HepG2 (cell line): ENCODE measurements around the gene VTN. TPM values are rescaled to one million over a fixed set of nuclear protein-coding genes. Genes with fewer than 3 reads are reported as not detected.
A peak's percentile ranks its signal among the peaks of the same experiment; 100 is the strongest.

ENCODE experiments used
- ATAC-seq: fragments of 200-7000 bp; cut with Tn5 transposase; 3 replicates; pipeline ENCODE4 v1.9.1; 2020; ENCODE audit warnings: mild to moderate bottlenecking, moderate library complexity
- BruUV-seq: library from RNA; stranded (reverse); fragments of 400-500 nt; replicated peaks from 2 replicates; lab custom pipeline; 2021; lab: Mats Ljungman, UMichigan
- CTCF ChIA-PET: fragments of 300-600 bp; formaldehyde crosslinking; extraction: SDS; loops from one replicate; lab custom pipeline; 2021; ENCODE audit warnings: low total read pairs, inconsistent platforms, low intra/inter-chr PET ratio; lab: Yijun Ruan, JAX
- POLR2A ChIA-PET: fragments of 350-600 bp; sonication (Branson Sonifier 250); formaldehyde crosslinking; loops from one replicate; lab custom pipeline; 2020; ENCODE audit warnings: antibody characterized with exemption, inconsistent platforms; lab: Yijun Ruan, JAX
- DNase-seq: peaks from one replicate; pipeline ENCODE4 v3.0.0-alpha.2; 2015; ENCODE audit warnings: low spot score
- FAIRE-seq: peaks from 3 replicates; lab custom pipeline; 2011; peaks lifted over from hg19 to GRCh38; lab: Jason Lieb, UNC
- H2AFZ ChIP-seq: one replicate; pipeline ENCODE4 v1.6.1; 2011; ENCODE audit warnings: low read length, inconsistent platforms
- H3K27ac ChIP-seq: fragments of 300-600 bp; 3 replicates; pipeline ENCODE4 v1.8.0; 2011; ENCODE audit warnings: mixed run types, mild to moderate bottlenecking, mixed read lengths, low read length, inconsistent platforms; ENCODE audit not compliant: insufficient read depth; ENCODE audit errors: extremely low read length
- H3K27me3 ChIP-seq, 2 experiments: fragments of 200-600 bp in 1 of 2; 2 replicates in 1 of 2; 3 replicates in 1 of 2; pipeline versions ENCODE4 v1.6.0 to v1.8.0; 2011; ENCODE audit warnings: low read length in 2 of 2, mild to moderate bottlenecking in 2 of 2, moderate library complexity in 2 of 2, inconsistent platforms in 1 of 2; ENCODE audit not compliant: insufficient read depth in 2 of 2, control insufficient read depth in 1 of 2
- H3K36me3 ChIP-seq, 2 experiments: fragments of 200-600 bp in 1 of 2; replicated peaks in 1 of 2; 2 replicates in 1 of 2; 3 replicates in 1 of 2; pipeline versions ENCODE4 v1.5.1 to v1.8.0; 2011; ENCODE audit warnings: low read length in 2 of 2, inconsistent platforms in 1 of 2; ENCODE audit not compliant: insufficient read depth in 2 of 2, control insufficient read depth in 1 of 2
- H3K4me1 ChIP-seq: 2 replicates; pipeline ENCODE4 v1.5.1; 2012; ENCODE audit warnings: low read length, inconsistent platforms; ENCODE audit not compliant: insufficient read depth
- H3K4me2 ChIP-seq: 2 replicates; pipeline ENCODE4 v1.6.0; 2011; ENCODE audit warnings: low read depth, low read length, inconsistent platforms
- H3K4me3 ChIP-seq, 3 experiments: fragments of 200-600 bp in 1 of 3; sonication (generic), shearing (Covaris generic) in 1 of 3; replicated peaks in 1 of 3; 2 replicates each; pipeline ENCODE4 v1.5.1; 2011 to 2016; ENCODE audit warnings: low read length in 3 of 3, inconsistent platforms in 2 of 3, low read depth in 2 of 3, mild to moderate bottlenecking in 2 of 3, control low read depth in 1 of 3, mixed read lengths in 1 of 3; ENCODE audit not compliant: insufficient read depth in 1 of 3
- H3K79me2 ChIP-seq: one replicate; pipeline ENCODE4 v1.6.1; 2011; ENCODE audit warnings: low read length, inconsistent platforms; ENCODE audit not compliant: insufficient read depth
- H3K9ac ChIP-seq: 2 replicates; pipeline ENCODE4 v1.6.0; 2011; ENCODE audit warnings: mild to moderate bottlenecking, low read depth, low read length, inconsistent platforms; ENCODE audit not compliant: insufficient read depth
- H3K9me3 ChIP-seq: 2 replicates; pipeline ENCODE4 v1.5.1; 2012; ENCODE audit warnings: mild to moderate bottlenecking, low read length
- H4K20me1 ChIP-seq: 2 replicates; pipeline ENCODE4 v1.6.0; 2011; ENCODE audit warnings: inconsistent platforms, mild to moderate bottlenecking, low read length, moderate library complexity; ENCODE audit not compliant: insufficient read depth
- CEBPG ChIP-seq: IDR thresholded peaks from 2 replicates; pipeline ENCODE4 v1.6.1; 2016
- CREB1 ChIP-seq, 2 experiments: fragments of 450-650 bp in 1 of 2; IDR thresholded peaks; 2 replicates each; pipeline ENCODE4 v1.6.1; 2016 to 2017; ENCODE audit warnings: control low read depth in 1 of 2, mild to moderate bottlenecking in 1 of 2, missing compliant biosample characterization in 1 of 2, missing genetic modification characterization in 1 of 2
- FOXM1 ChIP-seq: sonication (generic); formaldehyde crosslinking; IDR thresholded peaks from 2 replicates; pipeline ENCODE4 v1.5.0; 2020; ENCODE audit warnings: missing genetic modification reagents
- HDAC2 ChIP-seq: sonication (generic); formaldehyde crosslinking; IDR thresholded peaks from 2 replicates; pipeline ENCODE4 v1.4.0; 2020; ENCODE audit warnings: missing genetic modification reagents
- JUN ChIP-seq: sonication (generic); formaldehyde crosslinking; IDR thresholded peaks from 2 replicates; pipeline ENCODE4 v1.4.0; 2020; ENCODE audit warnings: mild to moderate bottlenecking, missing genetic modification reagents
- KLF11 ChIP-seq: IDR thresholded peaks from 2 replicates; pipeline ENCODE4 v1.6.1; 2016; ENCODE audit warnings: missing compliant biosample characterization
- NFE2L1 ChIP-seq: sonication (generic); formaldehyde crosslinking; IDR thresholded peaks from 2 replicates; pipeline ENCODE4 v1.4.0; 2020; ENCODE audit warnings: missing genetic modification reagents, mild to moderate bottlenecking, borderline replicate concordance
- NR2C2 ChIP-seq: sonication (generic); formaldehyde crosslinking; IDR thresholded peaks from 2 replicates; pipeline ENCODE4 v1.4.0; 2020; ENCODE audit warnings: missing genetic modification reagents, mild to moderate bottlenecking, moderate library complexity, borderline replicate concordance
- ZNF260 ChIP-seq: sonication (generic); formaldehyde crosslinking; IDR thresholded peaks from 2 replicates; pipeline ENCODE4 v1.4.0; 2020; ENCODE audit warnings: missing genetic modification reagents, low read depth, mild to moderate bottlenecking, borderline replicate concordance
- WGBS: methylation state at CpG from one replicate; pipeline ENCODE4 v1.1.6; 2017; ENCODE audit warnings: low lambda C conversion rate; 5-methylcytosine and 5-hydroxymethylcytosine counted together
- in situ Hi-C: cut with HindIII; loops from 2 replicates; pipeline ENCODE4 v1.10.0; 2017; ENCODE audit warnings: low pct_unique_long_range_greater_than_20kb; ENCODE audit not compliant: extremely low pct_ligation_motif_present
- intact Hi-C: fragments of 100-400 bp; cut with micrococcal nuclease; formaldehyde crosslinking; loops from one replicate; pipeline ENCODE4 v1.10.0; 2022; ENCODE audit not compliant: unreplicated experiment
- polyA plus RNA-seq, 8 experiments: library from polyadenylated mRNA; depleted of rRNA in 3 of 8; stranded (reverse) in 7 of 8; unstranded in 1 of 8; fragments of >200 nt; fragmentation: Illumina TruSeq in 4 of 8; extraction: Trizol in 4 of 8; gene quantifications; 2 replicates each; pipeline versions ENCODE4 v1.2.1 to v1.2.3, GENCODE V29; 2011 to 2016; ENCODE audit warnings: low read depth in 4 of 8, missing spikeins in 1 of 8, mixed read lengths in 1 of 8; ENCODE audit not compliant: insufficient read depth in 1 of 8
- total RNA-seq, 5 experiments: library from RNA; depleted of rRNA; stranded (reverse); fragments of >200 nt; fragmentation: Illumina TruSeq; extraction: Trizol; gene quantifications; 2 replicates each; pipeline ENCODE4 v1.2.3, GENCODE V29; 2016; ENCODE audit warnings: low read depth in 1 of 5
- TF ChIP-seq, protein P1 (sequence below): sonication (generic); formaldehyde crosslinking; IDR thresholded peaks from 2 replicates; pipeline ENCODE4 v1.4.0; 2020; ENCODE audit warnings: mild to moderate bottlenecking, missing genetic modification reagents
- TF ChIP-seq, protein P2 (sequence below): IDR thresholded peaks from 2 replicates; pipeline ENCODE4 v1.6.1; 2012; ENCODE audit warnings: low read depth, low read length, improper control_type of control experiment
- TF ChIP-seq, protein P3 (sequence below), 2 experiments: fragments of 450-650 bp in 1 of 2; sonication (generic) in 1 of 2; formaldehyde crosslinking; IDR thresholded peaks; 2 replicates each; pipeline versions ENCODE4 v1.5.0 to v1.8.0; 2020 to 2022; ENCODE audit warnings: mild to moderate bottlenecking in 1 of 2, missing genetic modification reagents in 1 of 2
- TF ChIP-seq, protein P4 (sequence below): sonication (generic); formaldehyde crosslinking; IDR thresholded peaks from 2 replicates; pipeline ENCODE4 v1.5.0; 2020; ENCODE audit warnings: mild to moderate bottlenecking, missing genetic modification reagents, borderline replicate concordance

The VTN gene
- total and polyA plus RNA-seq, 2 of the 13 experiments (the other 11 are each of a cell fraction or from before 2014, with no cell fraction given) = 108 to 131 TPM

DNA sequence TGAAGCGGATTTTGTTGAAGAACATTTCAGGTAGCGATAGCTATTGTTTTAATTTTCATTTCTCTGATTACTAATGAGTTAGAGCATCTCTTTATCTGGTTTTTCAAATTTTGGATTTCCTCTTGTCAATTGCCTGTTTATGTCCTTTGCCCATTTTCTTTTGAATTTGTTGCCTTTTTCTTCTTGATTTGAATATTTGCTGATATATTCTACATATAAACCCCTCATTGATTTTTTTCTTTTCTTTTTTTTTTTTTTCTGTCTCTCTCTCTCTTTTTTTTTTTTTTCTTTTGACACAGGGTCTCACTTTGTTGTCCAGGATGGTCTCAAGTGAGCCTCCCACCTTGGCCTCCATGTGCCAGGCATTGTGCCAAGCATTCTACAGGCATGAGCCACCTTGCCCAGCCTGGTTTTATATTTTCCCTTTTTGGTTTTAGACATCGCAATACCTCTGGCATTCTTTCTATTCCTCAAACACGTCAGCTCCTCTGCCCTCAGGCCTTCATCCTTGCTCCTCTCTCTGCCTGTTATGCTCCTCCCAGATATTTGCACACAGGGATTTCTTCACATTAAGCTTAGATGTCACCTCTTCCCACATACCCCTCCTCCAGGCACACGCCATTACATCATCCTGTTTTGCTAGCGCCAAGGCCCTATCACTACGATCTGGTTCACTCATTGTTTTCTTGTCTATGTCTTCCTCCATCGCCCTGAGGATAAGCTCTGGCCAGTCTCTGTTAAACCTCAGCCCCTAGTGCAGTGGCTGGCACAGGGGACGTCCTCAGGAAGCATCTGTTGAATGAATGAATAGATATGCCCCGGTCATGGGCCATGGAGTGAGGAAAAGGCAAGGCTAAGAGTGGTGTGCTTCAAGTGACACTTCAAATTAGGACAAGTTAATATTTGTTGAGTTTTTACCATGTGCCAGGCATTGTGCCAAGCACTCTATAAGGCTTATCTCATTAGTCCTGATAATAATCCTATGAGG is 10.0 kb upstream of the VTN start:
- POLR2A ChIA-PET = interaction anchor here (0.8 to 5.7 kb wide), 9 partner anchors 10 to 147 kb away, joined by 3 to 107 read pairs (median 8); partner anchors contain the start of genes POLDIP2, SARM1, TNFAIP1 and VTN
- H3K4me1 ChIP-seq = peaks cover 26% of the 10 kb centered on the region
- peak; percentile 77 for DNase-seq
- WGBS = 23% methylated on average over 10 of the region's 10 CpGs
- BruUV-seq = no TSS peak
- in situ Hi-C loops = no loop called here
- no peaks in the 10 kb centered on the region for H3K27me3 ChIP-seq
- no peaks in the 10 kb centered on the region for H3K79me2 ChIP-seq
- H3K36me3 ChIP-seq = no peaks in the 10 kb centered on the region
- peak; percentile 67 for ATAC-seq
- no peak overlapping the region for H3K9ac ChIP-seq
- H3K4me3 ChIP-seq = no peak overlapping the region
- H3K9me3 ChIP-seq = no peaks in the 10 kb centered on the region
- CTCF ChIA-PET = no interaction called here
- H2AFZ ChIP-seq = no peak overlapping the region
- H4K20me1 ChIP-seq = no peaks in the 10 kb centered on the region
- H3K27ac ChIP-seq = no peak overlapping the region
- peak; percentile 77 for FAIRE-seq
- intact Hi-C loops = no loop called here
- peak overlapping the region; percentile 51 for H3K4me2 ChIP-seq
- no peak for TF ChIP-seq CREB1 (IDR thresholded peaks at IDR 0.05)
- 0 out of 2 replicates have a peak, but pooled peaks have one; percentile 38 for TF ChIP-seq CREB1 (CRISPR knock-in tag; IDR thresholded peaks at IDR 0.05)
- TF ChIP-seq NR2C2 (CRISPR knock-in tag) = peak; percentile 54; the same call in 1 of the 2 replicates
- TF ChIP-seq ZNF260 = no peak
- TF ChIP-seq, protein P1, sequence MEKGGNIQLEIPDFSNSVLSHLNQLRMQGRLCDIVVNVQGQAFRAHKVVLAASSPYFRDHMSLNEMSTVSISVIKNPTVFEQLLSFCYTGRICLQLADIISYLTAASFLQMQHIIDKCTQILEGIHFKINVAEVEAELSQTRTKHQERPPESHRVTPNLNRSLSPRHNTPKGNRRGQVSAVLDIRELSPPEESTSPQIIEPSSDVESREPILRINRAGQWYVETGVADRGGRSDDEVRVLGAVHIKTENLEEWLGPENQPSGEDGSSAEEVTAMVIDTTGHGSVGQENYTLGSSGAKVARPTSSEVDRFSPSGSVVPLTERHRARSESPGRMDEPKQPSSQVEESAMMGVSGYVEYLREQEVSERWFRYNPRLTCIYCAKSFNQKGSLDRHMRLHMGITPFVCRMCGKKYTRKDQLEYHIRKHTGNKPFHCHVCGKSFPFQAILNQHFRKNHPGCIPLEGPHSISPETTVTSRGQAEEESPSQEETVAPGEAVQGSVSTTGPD (CRISPR knock-in tag) = no peak
- peak; percentile 85 for TF ChIP-seq CEBPG
- peak; percentile 46; the same call in 1 of the 2 replicates for TF ChIP-seq HDAC2 (CRISPR knock-in tag)
- no peak for TF ChIP-seq FOXM1 (CRISPR knock-in tag)
- TF ChIP-seq, protein P2, sequence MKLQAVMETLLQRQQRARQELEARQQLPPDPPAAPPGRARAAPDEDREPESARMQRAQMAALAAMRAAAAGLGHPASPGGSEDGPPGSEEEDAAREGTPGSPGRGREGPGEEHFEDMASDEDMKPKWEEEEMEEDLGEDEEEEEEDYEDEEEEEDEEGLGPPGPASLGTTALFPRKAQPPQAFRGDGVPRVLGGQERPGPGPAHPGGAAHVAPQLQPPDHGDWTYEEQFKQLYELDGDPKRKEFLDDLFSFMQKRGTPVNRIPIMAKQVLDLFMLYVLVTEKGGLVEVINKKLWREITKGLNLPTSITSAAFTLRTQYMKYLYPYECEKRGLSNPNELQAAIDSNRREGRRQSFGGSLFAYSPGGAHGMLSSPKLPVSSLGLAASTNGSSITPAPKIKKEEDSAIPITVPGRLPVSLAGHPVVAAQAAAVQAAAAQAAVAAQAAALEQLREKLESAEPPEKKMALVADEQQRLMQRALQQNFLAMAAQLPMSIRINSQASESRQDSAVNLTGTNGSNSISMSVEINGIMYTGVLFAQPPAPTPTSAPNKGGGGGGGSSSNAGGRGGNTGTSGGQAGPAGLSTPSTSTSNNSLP = 0 out of 2 replicates have a peak, but pooled peaks have one; percentile 17
- no peak for TF ChIP-seq NFE2L1 (CRISPR knock-in tag)
- TF ChIP-seq KLF11 (CRISPR knock-in tag) = no peak
- 0 out of 2 replicates have a peak, but pooled peaks have one; percentile 40 for TF ChIP-seq JUN
- TF ChIP-seq, protein P3, sequence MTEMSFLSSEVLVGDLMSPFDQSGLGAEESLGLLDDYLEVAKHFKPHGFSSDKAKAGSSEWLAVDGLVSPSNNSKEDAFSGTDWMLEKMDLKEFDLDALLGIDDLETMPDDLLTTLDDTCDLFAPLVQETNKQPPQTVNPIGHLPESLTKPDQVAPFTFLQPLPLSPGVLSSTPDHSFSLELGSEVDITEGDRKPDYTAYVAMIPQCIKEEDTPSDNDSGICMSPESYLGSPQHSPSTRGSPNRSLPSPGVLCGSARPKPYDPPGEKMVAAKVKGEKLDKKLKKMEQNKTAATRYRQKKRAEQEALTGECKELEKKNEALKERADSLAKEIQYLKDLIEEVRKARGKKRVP (CRISPR knock-in tag; IDR thresholded peaks at IDR 0.05) = peak in 1 of 2 experiments; percentile 96; a peak in 2 of 4 replicates
- TF ChIP-seq, protein P4, sequence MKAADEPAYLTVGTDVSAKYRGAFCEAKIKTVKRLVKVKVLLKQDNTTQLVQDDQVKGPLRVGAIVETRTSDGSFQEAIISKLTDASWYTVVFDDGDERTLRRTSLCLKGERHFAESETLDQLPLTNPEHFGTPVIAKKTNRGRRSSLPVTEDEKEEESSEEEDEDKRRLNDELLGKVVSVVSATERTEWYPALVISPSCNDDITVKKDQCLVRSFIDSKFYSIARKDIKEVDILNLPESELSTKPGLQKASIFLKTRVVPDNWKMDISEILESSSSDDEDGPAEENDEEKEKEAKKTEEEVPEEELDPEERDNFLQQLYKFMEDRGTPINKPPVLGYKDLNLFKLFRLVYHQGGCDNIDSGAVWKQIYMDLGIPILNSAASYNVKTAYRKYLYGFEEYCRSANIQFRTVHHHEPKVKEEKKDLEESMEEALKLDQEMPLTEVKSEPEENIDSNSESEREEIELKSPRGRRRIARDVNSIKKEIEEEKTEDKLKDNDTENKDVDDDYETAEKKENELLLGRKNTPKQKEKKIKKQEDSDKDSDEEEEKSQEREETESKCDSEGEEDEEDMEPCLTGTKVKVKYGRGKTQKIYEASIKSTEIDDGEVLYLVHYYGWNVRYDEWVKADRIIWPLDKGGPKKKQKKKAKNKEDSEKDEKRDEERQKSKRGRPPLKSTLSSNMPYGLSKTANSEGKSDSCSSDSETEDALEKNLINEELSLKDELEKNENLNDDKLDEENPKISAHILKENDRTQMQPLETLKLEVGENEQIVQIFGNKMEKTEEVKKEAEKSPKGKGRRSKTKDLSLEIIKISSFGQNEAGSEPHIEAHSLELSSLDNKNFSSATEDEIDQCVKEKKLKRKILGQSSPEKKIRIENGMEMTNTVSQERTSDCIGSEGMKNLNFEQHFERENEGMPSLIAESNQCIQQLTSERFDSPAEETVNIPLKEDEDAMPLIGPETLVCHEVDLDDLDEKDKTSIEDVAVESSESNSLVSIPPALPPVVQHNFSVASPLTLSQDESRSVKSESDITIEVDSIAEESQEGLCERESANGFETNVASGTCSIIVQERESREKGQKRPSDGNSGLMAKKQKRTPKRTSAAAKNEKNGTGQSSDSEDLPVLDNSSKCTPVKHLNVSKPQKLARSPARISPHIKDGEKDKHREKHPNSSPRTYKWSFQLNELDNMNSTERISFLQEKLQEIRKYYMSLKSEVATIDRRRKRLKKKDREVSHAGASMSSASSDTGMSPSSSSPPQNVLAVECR (CRISPR knock-in tag) = no peak
